NCI-H146 (cell line): ENCODE measurements around the gene STEAP3.

Experiments
- DNase-seq: peaks from one replicate; lab custom pipeline; 2025; lab: John Stamatoyannopoulos, UW

Gene STEAP3

DNA sequence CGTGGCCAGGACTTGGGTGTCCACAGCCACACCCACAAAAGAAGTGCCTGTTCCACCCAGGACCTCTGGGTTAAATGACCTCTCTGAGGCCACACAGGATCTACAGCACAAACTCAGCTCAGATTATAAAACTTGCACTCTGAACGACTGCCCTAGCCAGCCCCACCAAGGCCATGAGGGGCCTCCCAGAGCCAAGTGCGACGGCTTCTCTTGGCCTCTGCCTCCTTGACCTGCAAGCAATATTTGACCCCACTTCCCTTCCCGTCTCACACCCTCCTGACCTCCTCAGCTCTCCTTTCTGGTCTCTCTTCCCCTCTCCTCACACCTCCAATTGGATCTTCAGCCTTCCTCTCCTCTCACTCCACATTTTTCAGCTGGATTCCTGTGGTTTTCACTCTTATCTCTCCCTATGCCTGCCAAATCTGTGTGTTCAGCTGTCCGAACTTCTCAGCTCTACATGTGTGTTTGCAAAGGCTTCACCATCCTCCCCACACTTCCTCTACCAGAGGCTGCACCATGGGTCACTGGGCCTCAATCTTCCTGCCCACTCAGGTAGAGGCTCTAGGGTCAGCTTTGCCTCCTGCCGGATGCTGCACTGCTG, 25.3 kb upstream of the STEAP3 start:
- peak; percentile 38 for DNase-seq

DNA sequence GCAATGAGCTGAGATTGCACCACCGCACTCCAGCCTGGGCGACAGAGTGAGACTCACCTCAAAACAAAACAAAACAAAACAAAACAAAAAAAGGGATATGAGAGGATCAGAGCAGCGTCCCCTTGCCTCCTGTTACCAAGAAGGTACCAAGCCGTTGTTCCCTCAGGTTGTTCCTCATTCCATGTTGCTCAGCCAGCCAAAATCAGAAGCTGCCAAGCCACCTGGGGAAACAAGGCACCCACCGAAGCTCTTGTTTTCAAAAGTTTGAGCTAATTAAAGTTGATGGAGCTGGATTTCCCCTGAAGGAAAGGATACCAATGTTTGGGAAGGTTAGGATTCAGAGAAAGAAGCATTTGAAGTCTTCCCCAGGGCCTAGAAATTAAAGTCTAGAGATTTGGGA, 21.8 kb upstream of the STEAP3 start:
- no peak for DNase-seq

DNA sequence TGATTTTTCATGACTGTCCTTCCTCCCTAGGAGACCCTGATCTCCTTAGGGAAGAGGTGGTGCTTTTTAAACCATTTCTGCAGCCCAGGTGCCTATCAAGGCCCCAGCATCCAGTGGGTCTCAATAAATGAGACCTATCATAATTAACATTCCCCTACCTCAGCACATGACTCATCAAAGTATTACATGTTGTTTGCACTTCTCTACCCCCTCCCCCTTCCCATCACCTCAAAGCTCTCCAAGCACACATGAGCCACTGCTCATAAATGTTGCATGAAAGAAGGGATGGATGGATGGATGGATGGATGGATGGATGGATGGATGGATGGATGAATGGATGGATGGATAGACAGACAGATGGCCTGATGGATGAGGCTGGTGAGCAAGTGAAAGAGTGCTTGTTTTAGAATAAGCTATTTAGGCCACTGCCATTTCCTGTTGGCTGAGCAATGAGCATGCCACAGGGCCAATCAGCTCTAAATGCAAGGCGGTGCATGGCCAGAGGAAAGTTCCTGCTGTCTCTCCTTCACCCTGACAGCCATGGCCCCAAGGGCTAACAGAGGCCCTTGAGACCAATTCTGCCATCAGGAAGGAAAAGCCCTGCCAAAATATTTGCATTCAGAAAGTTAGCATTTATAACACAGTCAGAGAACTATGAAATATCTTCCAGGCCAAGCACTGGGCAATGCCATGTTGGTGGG, 20.9 kb upstream of the STEAP3 start:
- peak; percentile 52 for DNase-seq

DNA sequence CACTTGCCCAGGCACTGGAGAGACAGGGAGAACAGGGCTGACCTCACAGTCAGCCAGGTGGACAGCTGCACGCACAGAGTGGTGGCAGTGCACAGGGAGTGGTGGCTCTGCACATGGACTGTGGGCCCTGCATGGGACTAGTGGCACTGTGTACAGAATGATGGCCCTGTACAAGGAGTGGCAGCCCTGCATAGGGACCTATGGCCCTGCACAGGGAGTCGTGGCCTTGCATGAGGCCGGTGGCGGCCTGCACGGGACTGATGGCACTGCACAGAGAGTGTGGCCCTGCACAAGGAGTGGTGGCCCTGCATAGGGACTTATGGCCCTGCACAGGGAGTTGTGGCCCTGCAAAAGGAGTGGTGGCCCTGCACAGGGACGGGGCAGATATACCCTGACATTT, 19.1 kb upstream of the STEAP3 start:
- no peak for DNase-seq

DNA sequence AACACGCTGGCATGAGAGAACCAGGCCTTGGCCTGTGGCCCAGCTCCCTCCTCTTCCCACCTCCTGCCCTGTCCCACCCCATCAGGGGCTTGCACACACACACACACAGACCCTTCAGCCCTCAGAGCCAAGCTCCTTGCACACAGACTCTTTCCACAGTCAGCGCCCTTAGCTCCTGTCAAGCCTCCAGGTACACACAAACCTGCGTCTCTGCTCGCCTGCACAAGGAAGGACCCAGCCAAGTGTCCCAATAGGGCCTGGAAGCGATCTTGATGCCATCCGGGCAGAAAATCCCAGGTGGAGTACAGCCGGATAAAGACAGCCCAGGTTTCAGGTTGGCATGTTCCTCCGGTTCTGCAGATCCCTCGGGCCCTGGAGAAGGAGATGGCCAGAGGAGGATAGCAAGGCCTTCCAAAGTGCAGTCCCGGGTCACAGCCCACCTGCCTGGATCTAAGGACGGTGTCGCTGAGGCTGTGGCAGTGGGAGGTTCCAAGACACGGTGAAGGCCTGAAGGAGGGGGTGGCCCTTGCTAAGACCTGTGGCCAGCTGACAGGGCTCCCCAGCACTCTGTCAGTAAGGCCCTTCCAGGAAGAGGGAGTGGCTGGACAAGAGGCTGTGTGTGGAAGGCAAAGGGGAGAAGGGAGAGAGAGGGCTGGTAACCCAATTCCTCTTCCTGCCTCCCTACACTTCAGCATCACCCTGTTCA, 18.5 kb upstream of the STEAP3 start:
- no peak for DNase-seq

DNA sequence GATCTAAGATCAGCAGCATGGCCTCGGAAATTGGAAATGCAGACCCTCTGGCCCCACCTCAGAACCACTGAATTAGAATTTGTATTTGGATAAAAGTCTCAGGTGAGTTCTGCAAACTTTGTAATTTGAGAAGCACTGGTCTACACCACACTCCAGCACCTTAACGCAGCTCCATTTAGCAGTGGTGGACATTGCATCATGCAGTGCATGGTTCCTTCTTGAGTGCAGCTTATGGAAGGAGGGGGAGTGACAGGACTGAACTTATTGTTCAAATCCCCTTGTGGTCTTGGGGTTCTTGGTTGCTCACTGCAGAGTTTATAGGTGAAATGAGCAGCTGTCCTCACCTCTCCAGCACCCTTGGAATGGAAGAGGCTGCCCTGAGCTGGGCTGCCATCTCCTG, 17.4 kb upstream of the STEAP3 start:
- DNase-seq, result no peak

DNA sequence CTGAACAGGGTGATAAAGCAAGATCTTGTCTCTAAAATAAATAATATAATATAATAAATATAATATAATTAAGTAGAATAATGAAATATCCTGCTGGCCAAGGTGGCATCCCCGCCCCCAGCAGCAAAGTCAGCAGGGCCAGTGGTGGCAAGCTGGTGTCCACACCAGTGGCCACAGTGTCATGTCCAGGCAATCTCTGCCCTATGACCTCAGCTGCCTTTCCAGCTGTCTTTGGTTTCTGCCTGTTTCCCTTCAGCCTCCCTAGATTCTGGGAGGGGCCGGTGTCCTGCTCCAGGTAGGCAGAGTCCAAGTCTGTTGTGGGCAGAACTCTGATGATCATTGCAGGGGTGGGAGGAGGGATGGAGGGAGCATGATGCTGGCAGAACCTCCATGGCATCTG, 16.2 kb upstream of the STEAP3 start:
- peak; percentile 36 for DNase-seq

DNA sequence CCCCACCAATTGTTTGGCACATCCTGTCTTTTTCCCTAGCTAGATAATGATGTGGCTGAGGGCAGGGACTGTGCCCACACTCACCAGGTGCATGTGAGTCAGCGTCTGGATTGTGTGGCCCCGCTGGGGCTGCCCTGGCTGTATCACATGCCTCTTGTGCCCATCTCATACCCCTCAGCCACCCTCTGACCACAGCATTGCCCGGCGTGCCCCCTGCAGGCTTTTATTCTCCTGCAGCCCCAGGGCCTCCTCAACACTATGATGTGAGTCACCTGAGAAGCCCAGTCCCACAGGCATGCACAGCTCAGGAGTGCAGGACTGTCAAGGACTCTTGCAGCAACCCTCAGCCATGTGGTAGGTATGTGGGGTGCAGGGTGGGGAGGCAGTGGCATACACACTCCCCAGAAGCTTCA, 14.8 kb upstream of the STEAP3 start:
- peak; percentile 57 for DNase-seq

DNA sequence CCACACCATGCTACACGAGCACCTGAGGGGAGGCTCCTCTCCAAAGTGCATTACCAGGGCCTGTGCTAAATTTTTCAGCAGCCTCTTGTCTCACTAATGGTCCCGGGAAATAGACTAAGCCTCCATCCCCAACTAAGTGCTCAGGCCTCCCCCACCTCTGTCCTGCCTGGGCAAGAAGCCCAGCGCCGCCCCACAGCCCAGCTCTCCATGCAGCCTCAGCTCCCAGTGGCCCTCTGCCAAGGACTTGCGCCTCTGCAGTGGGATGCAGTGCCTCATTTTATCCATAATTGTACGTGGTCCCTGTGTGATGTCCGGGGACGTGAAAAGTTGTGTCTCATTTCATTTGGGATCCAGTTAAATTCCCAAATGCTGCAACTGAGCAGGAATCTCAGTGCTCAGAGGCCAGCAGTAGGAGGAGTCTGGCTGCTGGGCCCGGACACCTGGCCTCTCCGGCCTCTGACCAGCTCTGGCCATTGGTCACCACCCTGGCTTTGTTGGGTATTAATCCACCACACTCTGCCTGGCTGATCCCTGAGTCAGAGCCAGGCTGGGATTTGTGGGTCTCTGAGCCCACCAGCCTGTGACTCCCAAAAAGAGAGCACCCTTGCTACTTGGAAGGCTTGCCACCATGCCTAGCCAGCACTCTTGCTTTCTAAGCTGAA, 11.4 kb upstream of the STEAP3 start:
- no peak for DNase-seq

DNA sequence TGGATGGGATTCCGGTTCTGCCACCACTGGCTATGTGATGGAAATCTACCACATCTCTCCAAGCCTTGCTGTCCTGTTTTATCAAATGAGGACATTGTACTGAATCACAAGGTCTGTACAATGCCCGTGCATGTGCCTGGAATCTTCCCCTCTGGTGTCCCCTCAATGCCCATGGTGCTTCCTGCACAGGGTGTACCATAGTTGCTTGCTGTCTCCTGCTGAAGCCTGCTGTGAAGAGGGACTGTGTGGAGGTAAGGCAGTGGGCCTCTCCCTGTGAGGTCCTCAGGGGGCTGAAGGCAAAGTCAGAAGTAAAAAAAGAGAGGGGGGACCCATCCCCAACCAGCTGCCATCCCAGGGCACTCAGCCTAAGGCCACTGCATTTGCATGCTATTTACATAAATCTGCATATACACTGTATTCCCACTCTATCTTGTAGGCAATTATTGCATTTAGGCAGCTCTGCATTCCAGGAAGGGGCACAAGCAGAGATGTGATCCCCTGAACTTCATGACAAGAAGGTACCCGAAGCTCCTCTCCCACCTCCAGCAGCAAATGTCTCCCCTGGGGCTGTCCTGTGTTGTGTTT, 9.1 kb upstream of the STEAP3 start:
- no peak for DNase-seq

DNA sequence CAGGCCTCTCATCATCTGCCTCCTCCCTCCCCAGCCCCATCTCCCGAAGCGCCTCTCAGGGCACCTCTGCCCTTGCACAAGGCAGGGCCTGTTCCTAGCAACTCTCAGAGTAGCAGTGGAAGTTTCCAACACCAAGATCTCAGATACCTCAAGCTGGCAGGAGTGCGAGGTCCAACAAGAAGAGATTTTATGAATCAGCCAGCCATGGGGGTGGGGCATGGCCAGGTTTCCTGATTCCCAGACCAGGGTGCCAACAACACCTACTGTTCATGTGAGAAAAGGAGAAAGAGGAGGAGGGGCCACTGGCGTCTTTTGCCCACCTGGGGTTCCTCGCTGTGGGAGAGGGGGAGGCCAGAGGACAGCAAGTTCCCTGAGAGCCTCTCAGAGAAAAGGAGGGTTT, 6.6 kb upstream of the STEAP3 start:
- DNase-seq, result no peak

DNA sequence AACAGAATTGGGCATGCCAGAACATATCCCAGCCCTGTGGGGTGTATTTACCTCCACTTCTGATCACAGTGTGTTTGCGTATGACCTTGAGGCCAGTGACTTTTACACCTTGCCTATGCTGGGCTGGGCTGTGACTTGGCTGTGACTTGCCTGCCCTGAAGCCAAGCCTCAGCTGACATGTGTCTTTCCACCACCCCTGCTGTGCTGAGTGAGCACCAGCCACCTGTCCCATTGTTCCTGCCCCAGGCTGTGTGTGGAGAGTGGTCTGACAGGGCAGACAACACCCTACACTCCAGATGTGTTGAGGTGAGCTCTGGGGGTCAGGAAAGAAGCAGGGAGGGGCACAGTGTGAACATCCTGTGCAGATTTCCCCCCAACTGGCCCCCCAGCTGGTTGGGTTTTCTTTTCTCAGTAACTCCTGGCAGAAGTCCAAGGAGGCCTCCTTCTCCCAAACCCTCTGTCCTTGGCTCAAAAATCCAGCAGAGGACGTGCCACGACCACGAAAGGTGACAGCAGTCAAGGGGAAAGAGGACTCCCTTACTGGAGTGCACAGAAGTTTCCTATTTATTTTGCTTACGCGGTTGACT, 5.1 kb upstream of the STEAP3 start:
- peak; percentile 99 for DNase-seq

DNA sequence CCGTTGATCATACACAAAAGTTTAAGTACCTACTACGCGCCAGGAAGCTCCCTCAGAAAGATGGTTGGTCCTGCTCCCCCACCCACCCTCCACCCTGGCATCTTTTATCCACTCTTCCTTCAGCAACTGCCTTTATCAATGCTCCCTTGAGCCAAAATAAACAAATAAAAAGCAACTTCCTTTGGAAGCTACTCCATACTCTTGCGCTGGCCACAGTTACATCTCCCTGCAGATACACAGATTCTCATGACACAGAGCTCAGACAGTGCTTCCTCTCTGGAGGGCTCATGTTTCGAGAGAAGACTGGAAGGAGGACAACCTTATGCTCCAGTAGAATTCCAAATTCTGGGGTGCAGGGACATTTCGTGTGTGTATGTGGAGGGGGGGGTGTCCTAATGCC, 3.8 kb upstream of the STEAP3 start:
- DNase-seq, result no peak

DNA sequence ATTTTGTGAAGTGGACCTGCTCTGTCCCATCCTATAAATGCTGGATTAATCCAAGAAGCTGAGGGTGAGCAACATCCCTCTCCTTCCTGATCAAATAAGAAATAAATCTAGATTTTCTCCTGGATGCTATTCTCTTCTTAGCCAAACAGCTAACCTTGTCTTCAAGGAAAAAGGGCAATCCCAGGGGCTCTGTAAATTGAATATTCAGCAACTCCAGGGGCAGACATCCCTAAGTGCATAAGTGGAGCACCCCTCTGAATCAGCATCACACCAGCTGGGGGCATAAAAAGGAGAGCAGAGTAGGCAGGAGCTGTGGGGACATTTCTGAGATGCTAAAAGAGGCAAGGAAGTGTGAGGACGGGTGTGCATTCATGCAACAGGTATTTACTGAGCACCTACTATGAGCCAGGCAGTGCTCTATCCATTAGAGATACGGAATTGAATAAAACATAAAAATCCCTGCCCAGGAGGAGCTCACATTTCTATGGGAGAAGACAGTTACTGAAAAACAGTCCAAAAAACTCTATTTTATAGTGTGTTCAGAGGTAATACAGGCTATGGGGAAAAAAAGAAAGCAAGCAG, 2.8 kb upstream of the STEAP3 start:
- DNase-seq, result no peak

DNA sequence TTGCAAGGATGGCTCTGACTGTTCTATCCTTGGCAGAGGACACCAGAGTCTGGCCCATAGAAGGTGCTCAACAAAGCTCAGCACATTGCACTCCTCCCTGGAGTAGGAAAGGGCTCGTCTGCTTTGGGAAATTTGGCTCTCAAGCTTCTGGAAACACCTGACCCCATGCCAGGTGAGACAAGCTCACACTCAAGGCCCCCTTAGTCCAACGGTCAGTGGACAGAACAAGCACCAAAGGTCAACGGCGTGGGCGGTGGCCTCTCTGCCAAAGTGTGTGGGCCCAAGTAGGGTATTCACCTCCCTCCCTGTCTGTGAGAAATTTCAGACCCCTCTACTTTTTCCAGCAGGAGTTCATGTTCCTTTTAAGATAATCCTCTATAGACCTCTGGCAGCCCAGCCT, 2.0 kb upstream of the STEAP3 start:
- DNase-seq, result no peak

DNA sequence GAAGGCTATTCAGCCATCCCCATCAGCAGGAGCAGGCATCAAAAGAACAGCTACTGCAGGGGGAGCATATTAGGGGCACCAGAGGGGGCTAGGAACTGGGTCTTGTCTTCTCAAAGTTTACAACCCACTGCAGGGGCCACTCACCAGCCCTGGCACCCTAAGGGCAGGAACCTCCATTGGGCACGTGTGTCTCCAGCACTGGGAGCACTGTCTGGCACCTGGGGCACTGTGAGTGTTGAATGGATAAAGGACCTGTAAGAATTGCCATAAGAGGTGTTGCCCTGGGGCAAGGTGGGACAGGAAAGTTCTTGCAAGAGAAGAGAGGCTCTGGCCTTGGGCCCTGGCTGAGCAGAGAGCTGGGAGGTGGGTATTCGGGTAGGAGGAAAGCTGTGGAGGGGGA, 1.4 kb upstream of the STEAP3 start:
- DNase-seq, result no peak

DNA sequence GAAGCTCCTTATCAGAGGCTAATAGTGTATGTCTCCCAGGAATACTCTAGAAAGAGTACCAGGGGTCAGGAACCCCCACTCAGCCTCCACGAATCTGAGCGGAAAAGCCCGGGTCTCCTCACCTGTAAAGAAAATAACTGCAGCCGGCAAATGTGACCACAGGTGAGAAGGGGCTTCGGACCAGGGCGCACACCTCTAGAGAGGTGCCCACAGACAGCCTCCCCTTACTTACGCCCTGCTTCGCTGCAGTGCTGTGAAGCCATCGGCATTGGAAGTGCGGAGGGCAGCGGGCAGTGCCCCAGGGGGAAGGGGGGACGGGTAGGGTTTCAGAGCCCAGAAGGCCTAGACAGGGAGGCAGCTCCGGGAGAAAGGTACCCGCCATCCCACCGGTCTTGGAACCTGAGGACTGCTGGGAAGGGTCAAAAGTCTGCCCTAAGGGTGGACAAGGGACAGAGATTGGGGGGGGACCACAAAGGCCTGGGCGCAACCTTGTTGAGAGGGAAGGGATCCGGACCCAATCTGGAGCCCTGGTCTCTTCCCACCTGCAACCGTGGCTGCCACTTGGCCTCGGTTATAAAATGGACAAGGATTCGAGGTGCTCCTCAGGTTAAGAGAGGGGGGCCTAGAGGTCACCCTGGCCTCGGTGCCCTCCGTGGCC, 642 bp upstream of the STEAP3 start:
- no peak for DNase-seq

DNA sequence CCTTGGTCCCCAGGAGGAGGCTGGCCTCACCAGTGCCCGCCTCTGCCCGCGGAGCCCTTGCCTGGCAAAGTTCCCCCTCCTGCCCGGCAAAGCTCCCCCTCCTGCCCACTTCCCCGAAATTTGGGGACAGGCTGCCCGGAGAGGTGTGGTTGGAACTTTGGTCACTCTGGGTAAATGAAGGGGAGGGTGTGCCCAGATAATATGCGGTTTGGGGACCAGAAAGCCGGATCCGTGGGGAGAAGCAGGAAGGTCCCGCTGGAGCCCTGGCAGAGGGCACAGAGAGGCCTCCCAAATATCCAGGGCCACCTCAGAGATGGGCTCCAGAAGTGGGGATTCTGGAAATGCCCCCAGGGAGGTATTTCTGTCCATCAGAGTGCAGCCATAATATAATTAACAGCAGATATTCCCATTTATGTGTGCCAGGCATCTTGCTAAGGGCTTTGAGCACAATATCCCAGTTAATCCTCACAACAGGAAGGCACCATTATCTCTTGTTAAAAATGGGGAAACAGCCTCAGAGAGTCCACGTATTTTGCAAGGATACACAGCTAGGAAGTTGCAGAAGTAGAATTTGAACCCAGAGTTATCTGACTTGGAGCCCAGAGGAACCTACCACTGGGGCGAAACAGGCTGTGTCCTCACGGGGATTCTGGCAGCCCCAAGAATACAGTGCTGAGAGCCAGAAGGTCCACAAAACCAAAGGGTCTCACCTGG, 914 bp downstream of the STEAP3 start:
- no peak for DNase-seq

DNA sequence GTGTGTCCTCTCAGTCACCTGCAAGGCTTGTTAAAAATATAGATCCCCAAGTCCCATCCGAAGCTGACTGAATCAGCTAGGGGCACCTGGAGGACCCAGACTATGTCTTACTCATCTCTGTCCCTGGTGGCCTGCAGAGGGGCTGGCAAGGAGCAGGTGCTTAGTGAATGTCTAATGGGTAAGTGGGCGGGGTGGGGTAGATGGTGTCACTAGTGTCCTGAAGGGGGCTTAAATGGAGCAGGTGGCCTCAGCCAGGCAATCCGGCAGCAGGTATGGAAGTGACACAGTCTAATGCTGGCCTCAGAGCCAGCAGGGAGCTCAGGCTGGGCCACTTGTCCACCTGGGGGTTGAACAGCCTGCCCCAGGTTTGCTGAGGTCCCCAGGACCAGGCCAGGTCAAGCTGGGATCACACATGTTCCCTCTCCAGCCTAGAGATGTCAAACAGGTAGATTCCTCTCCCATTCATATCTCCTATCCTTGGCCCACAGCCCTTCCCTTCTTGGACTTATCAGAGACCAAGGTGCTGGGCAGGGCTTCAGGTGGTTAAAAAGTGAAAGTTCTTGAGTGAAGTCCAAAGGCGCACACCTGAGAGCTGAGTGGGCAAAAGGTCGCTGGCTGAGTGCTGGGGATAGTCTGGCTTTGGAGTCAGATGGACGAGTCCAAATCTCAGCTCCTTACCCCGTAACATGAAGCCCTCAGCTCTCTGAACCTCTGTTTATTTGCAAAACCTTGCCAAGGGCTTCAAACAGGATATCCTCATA, 1.7 kb downstream of the STEAP3 start:
- peak; percentile 42 for DNase-seq

DNA sequence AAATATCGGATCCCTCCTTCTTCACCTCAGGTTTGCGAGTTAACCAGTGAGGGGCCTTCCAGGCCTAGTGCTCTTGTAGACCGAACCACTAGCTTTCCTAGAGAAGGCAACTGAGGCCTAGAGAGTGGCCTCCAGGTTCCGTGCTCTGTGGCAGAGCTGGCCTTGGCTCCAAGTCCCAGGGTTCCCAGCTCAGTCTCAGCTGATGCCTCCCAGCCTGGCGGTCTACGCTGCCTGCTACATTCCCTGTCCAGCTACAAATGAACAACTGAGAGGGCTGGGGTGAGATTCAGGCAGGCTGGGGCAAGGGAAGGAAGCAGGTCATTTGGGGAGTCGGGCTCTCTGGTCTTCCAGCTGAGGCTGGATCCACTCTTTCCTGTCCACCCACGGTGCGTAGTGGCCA, 2.3 kb downstream of the STEAP3 start:
- DNase-seq, result no peak
